Activated gamma-delta T cell treated with anti-CD3 and anti-CD28 coated beads, Interleukin-2, amount 50 U/mL, for 16 hours (primary cell): ENCODE data around the gene SGCE.
"Not testable (repeated sequence)": the region's sequence is repeated elsewhere in the genome, so short reads cannot be mapped to it uniquely, and the experiment has no call there.

Experiments used
- DNase-seq: peaks from one replicate; pipeline ENCODE4 v3.0.0-alpha.2; 2020; ENCODE audit warnings: low read depth

Gene SGCE, protein sequence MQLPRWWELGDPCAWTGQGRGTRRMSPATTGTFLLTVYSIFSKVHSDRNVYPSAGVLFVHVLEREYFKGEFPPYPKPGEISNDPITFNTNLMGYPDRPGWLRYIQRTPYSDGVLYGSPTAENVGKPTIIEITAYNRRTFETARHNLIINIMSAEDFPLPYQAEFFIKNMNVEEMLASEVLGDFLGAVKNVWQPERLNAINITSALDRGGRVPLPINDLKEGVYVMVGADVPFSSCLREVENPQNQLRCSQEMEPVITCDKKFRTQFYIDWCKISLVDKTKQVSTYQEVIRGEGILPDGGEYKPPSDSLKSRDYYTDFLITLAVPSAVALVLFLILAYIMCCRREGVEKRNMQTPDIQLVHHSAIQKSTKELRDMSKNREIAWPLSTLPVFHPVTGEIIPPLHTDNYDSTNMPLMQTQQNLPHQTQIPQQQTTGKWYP

DNA sequence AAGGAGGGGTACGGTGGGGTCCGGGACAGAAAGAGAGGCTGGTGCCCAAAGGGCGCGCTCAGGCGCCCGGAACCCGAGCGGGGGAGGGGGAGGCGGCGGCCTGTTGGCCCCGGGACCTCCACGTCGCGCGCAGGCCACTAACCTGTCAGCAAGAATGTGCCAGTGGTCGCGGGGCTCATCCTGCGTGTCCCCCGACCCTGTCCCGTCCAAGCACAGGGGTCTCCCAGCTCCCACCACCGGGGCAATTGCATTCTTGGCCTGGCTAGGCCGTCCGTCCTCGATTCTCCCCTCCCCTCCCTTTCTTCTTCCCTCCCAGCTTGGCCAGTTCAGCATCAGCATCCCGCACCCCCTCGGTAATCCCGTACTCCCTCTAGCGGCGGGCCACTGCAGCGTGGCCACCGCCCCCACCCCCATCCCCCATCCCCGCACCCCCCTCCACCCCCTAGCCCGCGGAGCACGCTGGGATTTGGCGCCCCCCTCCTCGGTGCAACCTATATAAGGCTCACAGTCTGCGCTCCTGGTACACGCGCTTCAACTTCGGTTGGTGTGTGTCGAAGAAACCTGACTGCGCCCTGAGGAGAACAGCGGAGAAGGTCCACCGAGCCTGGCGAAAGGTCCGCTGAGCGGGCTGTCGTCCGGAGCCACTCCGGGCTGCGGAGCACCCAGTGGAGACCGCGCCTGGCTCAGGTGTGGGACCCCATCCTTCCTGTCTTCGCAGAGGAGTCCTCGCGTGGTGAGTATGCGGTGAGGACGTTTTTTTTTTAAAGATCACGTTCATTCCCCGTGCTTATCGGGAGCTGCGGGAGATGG lies at the start of gene SGCE:
SGCE (minus strand) TSS at position 286 of the 810 bp plus-strand sequence; CDS start at position 251, 35 bp downstream.
- peak; percentile 6 for DNase-seq

DNA sequence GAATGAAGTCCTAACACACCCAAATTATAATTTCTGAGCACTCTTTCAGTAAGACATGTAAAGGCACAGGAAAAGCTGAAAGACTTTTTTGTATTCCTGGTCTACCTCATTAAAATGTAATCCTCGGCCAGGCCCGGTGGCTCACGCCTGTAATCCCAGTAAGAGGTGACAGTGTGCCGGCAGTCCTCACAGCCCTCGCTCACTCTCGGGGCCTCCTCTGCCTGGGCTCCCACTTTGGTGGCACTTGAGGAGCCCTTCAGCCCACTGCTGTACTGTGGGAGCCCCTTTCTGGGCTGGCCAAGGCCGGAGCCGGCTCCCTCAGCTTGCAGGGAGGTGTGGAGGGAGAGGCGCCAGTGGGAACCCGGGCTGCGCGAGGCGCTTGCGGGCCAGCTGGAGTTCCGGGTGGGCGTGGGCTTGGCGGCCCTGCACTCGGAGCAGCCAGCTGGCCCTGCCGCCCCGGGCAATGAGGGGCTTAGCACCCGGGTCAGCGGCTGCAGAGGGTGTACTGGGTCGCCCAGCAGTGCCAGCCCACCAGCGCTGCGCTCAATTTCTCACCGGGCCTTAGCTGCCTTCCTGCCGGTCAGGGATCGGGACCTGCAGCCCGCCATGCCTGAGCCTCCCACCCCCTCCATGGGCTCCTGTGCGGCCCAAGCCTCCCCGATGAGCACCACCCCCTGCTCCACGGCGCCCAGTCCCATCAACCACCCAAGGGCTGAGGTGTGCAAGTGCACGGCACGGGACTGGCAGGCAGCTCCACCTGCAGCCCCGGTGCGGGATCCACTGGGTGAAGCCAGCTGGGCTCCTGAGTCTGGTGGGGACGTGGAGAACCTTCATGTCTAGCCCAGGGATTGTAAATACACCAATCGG lies 49.5 kb upstream of the SGCE start:
- not testable (repeated sequence) for DNase-seq

DNA sequence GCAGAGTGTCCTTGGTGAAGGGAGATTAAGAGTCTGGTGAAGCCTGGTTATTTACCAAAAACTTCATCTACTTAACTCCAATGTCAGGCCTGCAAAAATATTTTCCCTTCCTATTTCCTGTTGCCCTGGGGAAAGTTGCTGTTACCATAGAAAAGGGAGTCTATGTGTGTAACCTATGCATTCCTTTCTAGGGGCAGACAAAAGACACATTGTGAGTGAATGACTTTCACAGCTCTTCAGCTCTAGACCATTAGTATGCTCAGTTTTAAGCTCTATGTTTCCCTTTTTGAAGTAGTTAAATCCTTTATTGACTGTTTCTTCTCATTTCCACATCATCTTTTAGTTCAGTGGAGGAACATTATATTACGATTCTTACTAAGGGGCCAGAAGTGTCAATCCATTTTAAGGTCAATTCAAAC lies 45.6 kb upstream of the SGCE start:
- DNase-seq, result no peak

DNA sequence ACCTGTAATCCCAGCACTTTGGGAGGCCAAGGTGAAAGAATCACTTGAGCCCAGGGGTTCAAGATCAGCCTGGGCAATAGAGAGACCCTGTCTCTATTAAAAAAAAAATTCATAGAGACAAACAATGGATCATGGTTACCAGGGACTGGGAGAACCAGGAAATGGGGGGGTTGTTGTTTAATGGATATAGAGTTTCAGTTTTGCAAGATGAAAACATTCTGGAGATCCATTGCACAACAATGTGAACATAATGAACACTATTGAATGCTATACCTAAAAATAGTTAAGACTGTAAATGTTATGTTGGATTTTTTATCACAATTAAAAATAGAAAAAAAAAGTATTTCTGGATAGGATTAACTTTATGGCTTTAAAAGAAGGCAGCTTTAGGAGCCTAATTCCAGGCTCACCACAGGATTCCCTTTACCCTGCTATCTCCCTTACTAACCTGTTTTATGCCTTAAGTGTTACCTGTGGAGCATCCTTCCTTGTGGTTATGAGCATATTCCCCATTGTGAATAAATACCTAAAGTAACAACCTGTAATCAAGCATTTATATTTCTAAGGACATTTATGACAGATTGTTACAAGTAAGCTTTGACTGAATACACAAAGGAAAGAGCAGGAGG lies 45.1 kb upstream of the SGCE start:
- no peak for DNase-seq

DNA sequence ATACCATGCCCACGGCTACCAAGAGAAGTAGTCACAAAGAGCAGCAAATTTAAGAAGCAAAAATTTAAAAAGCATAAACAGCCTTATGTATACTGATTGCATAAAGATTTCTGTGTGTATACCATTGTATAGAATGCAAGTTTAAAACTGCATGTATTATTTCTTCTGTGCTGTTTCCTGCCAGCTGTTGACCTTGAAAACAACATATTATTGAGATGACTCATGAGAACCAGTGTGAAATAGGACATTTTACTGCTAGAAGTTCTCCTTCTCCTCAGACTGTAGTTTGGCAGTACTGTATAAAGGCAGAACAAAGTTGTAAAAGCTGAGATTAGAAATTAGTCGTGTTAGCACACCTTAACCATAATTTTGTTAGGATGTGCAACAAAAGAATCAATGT lies 42.3 kb upstream of the SGCE start:
- no peak for DNase-seq

DNA sequence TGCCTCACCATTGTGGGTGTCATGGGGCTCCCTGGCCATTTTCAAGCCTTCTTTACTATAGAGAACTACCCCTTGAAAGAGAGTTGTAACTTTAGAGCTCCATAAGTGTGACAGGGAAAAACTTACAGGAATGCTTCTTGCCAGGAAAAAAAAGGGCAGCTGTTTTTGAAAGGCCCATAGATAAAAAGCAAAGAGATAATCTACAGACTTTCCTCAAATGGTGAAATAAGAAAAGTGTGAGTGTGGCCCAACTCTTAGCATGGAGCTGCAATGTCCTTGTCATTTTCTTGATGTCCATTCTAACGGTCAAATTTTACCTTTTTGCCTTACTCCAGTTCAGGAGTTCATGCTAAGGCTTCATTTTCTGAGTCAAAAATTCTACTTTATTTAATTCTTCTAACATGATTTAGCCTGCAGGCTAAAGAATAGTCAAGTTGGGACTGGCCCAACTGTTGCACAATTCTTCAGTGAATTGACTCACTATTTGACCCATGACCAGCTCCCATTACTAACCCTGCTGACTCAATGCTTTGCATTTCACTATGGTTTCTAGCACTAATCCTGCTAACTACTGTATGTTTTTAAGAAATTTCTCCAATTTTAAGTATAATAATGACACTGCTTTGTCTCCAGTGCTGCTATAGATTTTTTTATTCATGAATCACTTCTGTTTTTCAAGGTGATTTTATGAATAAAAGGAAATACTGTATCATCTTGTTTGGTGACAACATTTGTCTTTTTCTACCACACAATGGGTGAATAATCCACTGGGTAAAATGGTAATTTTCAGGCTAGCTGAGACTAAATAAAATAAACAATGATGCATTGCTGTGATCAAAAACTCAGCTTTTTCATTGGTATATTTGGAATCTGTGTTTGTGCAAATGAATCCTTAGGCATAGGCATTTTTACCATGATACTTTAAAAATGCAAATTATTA lies 41.4 kb upstream of the SGCE start:
- DNase-seq, result no peak

DNA sequence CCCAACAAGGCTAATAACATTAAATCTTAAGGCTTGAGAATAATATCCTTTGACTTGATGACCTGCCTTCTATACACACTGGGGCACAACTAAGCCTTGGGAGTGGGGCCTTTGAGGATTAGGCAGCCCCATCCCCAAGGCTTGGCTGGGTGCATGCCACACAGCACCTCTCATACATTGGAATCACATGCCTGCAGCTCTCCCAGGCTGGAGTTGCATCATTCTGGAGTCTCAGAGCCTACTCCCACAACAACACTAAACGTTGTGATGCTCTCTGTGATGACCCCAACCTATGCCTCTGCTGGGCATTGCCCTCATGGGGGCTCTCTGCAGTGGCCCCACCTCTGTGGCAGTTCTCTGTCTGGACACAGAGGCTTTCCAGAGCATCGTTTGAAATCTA lies 31.9 kb upstream of the SGCE start:
- no peak for DNase-seq

DNA sequence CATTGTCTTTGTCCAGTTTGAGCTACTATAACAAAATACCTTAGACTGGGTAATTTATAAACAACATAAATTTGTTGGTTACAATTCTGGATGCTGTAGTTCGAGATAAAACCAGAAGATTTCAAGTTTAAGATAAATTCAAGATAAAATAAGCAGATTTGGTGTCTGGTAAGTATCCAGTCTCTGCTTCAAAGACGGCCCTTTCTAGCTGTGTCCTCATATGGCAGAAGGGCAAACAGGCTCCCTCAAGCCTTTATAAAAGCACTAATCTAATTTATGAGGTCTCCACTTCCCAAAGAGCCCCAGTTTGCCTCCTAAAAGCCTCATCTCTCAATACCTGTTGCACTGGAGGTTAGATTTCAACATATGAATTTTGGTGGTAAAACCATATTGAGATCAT lies 31.1 kb upstream of the SGCE start:
- DNase-seq, result no peak

DNA sequence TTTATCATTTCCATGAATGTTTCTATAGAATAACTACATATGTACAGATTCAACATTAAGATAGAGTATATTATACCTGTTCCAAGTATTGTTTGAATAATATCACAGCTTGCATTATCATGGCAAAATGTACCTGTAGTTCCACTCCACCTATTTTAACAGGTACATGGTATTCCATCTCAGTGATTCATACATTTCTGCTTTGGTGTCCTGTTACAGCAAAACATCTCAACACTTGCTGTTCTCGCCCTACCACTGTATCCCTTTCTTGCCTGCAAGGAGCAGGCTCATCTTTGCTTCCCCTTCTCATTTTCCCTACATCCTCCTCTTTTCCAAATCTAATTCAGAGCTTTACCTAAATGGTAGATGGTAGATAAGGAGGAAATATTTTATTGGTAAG lies 27.1 kb upstream of the SGCE start:
- DNase-seq, result no peak

DNA sequence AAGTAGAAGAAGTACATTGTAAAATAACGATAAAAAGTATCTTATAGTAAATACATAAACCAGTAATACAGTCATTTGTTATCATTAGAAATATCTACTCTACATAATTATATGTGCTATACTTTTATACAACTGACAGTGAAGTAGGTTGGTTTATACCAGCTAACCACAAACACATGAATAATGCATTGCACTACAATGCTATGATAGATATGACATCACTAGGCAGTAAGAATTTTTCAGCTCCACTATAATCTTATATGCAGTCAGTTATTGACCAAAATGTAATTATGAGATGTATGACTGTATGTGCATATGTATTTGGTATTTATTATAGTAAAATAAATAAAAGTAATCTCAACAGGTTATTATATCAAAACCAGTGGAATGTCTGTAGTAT lies 23.4 kb upstream of the SGCE start:
- DNase-seq, result no peak

DNA sequence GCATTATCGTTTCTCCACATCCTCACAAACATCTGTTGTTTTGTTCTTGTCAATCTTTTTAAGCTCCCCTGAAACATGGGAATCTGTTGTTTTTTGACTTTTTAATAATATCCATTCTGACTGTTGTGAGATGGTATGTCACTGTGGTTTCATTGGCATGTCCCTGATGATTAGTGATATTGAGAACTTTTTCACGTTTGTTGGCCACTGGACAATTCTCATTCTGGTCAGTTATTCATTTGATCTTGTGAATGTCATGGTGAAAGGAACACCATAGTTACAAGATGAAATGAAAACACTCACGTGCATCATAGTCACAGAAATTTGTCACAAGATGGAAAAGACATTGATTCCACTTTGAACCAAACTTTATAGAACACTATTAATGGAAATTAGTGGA lies 20.5 kb upstream of the SGCE start:
- no peak for DNase-seq

DNA sequence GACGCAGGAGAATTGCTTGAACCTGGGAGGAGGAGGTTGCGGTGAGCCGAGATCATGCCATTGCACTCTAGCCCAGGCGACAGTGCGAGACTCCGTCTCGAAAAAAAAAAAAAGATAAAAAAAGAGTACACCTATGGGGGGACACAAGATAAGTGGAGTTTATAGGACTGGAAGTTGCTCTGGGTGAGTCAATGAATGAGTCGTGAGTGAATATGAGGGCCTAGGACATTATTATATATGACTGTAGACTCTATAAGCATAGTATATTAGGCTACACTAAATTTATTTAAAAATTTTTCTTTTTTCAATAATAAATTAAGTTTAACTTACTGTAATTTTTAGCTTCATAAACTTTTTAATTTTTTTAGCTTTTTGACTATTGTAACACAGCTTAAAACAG lies 19.4 kb upstream of the SGCE start:
- DNase-seq, result no peak

DNA sequence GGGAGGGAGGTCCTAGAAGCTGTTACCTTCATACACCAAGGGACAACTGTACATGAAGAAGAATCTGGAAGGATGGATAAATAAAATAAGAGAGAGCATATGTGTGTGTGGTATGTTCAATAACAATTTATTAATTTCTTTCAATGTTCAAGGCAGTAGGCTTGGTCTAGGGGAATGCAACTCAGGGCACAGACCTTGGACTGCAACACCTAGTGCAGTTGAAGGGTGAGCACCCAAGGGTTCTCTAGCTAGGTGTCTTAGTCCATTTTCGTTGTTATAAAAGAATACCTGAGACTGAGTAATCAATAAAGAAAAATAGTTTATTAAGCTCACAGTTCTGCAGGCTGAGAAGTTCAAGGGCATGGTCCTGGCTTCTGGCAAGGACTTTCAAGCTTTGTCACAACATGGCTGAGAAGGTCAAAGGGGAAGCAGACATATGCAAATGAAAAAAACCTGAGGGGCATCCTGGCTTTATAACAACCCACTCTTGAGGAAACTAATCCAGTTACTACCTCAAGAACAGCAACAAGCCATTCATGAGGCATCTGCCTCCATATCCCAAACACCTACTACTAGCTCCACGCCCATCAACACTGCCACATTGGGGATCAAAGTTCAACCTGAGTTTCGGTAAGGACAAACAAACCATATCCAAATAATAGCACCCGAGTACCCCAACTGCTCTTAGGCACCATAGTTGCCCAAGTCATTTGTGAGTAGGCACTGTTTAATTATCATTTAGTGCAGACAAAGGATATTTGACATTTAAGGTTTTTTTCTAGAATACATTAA lies 15.7 kb upstream of the SGCE start:
- no peak for DNase-seq

DNA sequence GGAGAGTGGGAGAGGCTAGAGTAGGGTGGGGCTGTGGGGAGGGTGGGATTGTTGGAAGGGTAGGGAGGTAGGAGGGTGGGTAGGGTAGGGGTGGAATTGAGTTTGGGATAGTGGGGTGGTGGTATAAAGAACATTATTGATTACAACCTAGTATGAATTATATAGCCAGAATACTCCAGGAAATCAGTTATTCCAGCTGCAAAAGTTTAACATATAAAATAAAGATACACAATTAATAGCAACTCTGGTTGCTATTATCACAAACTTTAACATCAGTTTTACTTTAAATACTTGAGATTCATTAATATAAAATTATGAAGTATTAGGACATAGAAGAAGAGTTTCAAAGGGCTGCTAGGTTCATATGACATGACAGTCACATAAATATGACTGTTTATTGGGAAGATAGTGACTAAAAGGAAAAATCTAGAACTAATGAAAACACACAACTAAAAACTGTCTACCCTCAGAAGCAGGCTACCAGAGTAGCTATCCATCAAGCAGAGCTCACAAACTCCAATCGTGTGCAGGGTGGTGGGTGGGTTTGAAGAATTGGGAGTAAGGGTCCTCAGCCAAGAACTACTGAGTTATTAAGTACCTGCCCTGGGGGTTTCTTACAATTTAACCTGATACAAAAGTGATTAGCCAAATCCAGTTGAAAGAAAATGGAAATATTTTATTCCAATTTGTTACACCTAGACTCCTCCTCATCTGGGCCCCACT lies 14.0 kb upstream of the SGCE start:
- DNase-seq, result no peak

DNA sequence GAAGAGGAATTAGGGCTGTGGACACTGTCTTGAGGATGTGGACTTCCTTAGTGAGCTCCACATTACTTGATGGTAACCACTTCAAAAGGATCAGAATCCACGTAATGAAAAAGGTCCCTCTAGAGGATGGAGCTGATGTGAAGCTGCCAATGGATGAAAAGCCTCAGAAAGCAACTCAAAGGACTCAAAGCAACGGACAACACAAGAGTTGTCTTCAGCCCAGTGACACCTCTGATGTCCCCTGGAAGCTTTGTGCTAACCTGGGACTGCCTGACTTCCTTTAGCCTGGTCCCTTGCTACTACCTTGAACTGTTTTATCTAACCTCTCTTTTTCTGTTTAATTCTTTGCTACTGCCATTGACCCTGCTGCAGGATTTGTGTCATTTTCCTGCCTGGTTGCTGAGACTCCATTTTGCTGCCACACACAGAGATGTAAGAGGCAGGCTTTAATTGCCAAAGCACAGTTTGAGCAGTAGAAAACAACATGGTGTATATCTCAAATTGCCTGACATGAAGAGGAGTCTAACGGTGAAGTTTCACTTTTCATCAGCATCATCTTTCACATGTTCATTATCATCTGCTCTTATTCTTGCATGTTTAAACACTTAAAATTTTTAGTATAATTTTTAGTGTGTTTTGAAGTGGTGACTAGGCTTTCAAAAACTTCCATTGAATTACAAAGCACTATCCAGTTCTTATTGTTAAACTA lies 11.1 kb upstream of the SGCE start:
- no peak for DNase-seq

DNA sequence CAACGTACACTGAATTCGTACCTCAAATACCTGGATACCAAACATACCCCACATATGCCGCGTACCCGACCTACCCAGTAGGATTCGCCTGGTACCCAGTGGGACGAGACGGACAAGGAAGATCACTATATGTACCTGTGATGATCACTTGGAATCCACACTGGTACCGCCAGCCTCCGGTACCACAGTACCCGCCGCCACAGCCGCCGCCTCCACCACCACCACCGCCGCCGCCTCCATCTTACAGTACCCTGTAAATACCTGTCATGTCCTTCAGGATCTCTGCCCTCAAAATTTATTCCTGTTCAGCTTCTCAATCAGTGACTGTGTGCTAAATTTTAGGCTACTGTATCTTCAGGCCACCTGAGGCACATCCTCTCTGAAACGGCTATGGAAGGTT lies 9.5 kb upstream of the SGCE start:
- no peak for DNase-seq

DNA sequence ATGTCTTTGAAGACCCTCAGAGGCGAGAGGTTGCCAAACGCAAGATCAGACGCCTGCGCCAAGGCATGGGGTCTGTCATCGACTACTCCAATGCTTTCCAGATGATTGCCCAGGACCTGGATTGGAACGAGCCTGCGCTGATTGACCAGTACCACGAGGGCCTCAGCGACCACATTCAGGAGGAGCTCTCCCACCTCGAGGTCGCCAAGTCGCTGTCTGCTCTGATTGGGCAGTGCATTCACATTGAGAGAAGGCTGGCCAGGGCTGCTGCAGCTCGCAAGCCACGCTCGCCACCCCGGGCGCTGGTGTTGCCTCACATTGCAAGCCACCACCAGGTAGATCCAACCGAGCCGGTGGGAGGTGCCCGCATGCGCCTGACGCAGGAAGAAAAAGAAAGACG lies 8.1 kb upstream of the SGCE start:
- no peak for DNase-seq

DNA sequence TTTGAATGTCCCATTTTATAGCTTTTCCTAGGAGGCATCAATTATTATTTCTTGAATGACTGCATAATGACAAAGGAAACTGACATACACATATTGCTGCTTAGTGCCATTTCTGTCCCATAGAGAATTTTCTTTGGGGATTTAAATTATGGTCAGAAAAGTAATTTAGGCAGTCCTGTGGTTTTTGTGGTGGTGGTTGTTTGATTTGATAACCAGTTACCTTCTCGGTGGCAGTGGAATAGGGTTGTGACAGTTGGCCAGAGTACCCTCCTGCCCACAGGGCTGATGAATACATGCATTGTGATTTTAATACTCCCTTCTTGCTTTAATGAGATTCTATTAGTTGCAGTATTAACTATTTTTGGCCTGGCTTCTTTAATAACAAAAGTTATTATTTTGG lies 6.6 kb upstream of the SGCE start:
- DNase-seq, result no peak

DNA sequence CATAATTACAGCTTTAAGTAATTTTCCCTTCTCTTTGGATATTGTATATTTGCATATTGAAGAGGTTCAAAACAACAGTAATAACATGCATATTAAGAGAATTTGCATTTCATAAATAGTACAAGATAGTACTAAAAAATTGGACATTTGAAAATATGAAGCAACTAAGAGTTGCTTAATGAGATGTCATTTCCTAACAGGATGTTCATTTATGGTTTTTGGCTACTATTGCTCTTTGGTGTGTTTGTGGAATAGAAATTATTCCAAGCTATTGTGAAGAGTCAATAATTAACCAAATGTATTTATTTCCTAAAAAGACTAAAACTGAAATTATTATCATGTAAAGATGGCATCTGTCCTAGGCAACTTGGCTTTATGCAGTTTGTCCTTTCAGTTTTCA lies 4.1 kb upstream of the SGCE start:
- no peak for DNase-seq
